Stimulated activated CD4-positive, alpha-beta T cell treated with anti-CD3 and anti-CD28 coated beads, Interleukin-2, amount 100 ng/mL, for 24 hours (primary cell): Measurements from ENCODE around the gene GATA3.

ENCODE experiments used
- DNase-seq, 2 donors: peaks; one replicate each; pipeline ENCODE4 v3.0.0-alpha.2; 2020

Gene GATA3

DNA sequence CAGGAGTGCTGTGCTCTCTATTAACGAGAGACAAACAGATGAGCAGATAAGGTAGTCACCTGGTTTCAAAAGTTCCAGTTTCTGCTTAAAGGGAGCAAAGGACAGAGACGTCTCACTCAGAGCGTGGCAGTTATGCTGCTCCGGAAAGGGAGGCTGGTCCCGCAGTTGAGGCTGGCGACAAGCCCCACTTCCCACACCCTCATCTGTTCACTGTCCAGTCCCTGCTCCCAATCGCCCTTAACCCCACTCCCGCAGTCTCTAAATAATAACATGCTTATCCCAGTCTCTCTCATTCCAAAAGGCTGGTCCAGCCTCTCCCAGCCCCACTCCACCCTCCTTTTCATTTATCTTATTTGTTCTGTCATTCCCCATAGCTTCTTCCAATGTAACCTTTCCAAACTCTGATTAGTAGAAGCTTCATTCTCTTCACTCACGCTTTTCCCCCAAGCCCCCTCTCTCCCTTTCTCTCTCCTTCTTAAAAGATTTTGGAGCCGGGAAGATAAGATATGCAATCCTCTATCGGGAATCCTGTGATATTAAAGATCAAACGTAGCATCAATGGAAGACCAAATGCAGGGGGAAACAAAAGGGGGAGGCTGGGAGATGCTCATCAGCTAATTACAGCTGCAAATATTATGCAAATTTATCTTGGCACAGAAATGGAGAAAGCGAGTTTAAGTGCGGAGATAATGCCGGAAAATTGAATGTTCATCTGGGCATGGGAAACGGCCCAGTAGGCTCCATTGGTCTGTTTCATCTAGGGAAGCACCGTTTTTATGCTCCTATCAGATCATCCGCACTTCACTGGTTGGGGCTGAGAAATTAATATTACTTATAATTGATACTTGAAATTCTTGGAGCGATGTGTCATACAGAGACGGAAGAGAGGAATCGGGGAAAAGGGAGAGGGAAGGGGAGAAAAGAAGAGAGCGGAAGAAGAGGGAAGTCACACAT is 16.3 kb upstream of the GATA3 start:
- DNase-seq, result no peak

DNA sequence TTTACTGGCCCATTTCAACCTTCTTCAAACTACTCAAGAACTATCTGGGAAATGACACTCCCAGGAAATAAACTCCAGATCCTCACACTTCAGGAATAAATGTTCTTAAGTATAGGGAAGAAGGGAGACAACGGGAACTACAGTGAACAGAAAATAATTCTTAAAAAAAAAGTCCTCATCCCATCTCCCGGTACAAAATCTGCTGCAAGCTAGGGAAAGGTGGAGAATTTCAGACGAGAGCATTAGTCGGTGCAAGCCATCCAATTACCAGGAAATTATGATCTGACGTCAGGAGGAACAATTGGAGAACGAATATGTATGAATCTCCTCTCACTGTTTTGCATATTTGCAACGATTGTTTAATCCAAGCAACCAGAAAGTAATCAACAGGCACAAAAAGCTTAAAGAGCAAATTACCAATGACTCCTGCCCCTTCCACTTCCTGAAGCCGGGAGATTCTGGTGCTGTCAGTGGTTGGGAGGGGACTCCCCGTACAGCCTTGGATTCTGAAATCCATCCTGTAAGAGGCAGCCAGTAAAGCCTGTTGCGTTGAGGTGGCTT is 15.1 kb upstream of the GATA3 start:
- DNase-seq, result no peak

DNA sequence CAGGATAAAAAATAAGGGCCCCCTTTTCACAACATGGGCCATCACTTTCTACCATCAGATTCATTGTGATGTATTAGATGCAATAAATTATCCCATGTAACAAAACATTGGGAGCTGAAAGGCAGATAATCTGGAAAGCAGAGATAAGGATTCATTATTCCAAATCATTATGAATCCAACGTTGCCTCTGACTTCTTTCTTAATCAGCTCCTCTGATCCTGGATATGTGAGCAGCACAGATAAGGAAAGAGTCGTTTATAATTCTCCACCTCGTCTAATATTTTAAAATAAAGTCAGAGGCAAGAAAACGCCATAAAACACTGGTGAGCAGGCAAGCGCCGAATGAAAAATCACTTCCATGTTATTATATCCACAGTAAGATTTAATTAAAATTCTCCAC is 13.8 kb upstream of the GATA3 start:
- no peak for DNase-seq

DNA sequence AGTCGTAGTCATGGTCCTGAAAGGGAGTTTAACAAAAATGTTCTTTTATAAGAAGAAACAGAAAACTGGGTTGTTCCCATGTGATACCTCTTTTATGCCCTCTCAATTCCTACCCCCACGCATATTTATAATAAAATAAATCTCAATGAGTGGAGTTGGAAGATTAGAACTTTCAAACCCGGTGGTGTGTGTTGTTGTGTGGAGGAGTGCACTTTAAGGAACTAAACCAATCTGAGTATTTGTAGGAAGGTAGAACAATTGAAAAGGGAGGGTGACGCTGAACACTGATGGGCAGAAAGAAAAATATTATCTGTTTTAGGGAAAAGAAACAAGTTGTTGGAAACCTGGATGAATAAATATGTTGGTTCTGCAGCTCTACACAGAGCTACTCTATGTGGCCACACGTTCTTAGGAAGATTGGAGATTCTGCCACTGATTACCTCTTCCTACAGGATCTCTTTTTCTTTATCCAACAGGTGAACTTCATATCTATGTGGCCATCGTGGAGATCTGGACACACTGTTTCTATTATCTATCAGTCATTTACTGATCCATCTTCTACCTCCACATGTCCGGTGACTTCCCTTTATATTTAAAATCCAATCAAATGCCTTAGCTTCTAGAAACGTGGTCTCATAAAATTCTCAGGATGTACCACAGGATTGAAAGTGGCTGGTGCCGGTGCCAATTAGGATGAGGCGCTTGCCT is 13.1 kb upstream of the GATA3 start:
- no peak for DNase-seq

DNA sequence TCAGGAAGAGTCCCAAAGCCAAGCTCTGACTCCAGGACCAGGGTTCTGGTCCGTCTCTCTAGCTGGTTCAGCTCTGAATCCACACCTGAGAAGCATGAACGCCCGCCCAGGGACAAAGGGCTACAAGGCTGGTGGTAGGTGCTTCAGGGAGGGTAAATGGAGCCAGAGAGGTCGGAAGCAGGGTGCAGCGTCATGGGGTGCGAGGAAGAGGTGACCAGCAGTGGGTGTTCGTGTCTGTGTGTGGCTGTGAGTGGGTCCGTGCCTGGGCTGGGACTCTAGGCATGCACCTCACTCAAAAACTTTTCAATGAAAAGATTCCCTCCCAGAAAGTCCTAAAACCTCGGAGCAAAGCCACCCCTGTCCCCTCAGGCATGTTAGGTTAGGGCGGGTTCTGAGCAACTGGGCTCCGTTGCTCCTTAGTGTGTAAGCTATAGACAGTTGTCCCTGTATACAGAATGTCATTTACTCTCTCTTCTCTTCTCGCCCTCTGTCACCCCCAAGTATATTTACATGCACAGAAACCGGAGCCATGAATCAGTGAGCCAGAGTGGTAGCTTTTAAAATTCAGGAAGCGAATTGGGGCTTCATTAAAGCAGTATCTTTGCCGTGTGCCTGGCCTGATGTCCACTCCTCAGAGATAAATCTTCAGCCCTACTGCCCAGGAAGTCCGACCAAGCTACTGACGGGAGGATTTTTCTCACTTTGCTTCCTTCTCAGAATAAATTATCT is 12.3 kb upstream of the GATA3 start:
- no peak for DNase-seq

DNA sequence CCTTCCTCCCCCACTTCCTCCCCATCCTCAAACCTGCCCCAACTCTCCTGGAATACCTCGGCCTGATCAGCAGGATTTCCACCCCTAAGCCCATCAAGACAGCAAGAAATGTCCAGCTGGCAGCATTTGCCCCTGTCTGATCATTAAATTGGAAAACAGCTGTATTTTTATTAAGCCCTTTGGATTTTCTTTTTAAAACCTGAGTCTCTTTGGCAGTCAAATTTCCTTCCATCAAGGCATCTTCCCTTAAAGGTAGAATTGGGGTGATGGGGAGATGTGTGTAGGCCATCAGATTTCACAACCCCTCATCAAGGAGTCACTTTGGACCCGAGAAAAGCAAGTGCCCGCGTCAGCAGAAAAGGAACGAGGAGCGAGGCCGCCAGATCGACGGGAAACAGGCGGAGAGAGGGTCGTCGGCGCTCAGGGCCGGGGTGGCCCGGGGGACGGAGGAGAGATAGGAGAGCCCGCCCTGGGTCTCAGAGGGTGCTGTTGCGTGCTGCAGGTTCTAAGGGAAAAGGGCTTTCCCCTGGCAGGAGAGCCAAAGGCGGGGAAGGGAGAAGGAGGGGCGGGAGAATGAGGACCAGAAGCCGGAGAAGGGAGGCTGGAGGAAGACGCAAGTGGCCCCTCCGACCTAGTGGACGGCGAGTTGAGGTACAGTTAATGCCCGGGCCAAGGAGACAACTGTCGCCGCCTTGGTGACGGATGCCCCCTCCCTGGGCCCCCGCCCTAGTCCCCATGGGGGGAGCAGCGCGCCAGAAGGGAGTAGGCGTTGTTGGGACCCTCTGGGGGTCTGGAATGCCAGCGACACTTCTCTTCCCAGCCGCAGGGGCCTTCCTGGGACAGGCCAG is 11.5 kb upstream of the GATA3 start:
- DNase-seq, result no peak

DNA sequence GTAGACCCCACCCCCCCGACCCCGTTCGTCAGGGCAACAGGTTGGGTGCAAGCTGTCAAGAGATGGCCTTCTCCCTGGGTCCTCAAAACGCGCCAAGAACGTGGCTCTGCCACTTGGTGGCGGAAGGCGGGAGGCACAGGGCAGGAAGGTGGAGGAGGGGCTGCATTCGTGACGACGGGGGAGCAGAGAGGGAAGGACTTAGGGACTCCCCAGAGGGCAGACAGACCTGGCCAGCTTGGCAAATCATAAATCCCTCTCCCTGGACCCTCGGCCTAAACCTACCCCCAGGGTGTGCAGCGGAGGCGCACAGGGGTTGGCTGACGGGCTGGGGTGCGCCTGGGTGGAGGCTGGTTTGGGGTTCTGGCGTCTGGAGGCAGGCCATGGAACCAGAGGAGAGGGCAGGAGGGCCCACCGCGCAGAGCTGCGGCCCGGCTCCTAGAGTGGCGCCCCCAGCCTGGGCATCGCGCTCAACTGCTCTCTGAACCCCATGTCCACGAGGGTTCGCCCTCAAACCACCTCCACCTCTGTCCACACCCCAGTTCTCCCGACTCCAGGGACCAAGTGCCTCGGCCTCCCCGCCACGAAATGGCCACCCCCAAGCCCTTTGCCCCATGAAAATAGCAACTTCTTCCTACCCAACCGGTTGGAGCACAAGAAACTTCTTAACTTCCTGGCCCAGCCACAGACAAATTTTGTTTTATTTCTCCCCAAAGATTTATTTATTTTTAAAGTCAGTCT is 10.8 kb upstream of the GATA3 start:
- DNase-seq, result no peak

DNA sequence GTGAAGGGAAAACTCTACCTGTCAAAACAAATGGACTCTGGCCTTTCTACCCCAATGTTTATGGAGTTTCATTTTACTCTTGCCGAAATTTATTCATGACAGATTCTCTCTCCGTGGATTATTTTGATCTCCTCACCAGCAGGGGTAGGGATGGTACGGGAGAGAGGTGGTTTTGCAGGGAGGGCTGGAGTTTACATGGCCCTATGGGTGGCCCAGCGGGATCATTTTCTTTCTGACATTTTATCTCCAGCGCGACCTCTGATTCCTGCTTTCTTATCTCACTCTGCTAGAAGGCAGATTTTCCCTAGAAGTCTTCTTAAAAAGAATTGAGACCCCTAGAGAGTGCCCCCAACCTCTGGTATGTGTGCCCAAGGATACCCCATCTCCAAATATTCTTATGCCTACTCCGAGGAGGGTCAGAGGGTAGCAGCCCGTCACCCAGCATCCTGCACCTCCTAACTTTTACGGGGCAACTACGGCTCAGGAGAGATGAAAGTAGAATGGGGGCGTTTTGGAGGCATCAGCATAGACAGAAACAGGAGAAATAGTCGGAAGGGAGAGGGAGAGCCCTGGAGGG is 10.1 kb upstream of the GATA3 start:
- no peak for DNase-seq

DNA sequence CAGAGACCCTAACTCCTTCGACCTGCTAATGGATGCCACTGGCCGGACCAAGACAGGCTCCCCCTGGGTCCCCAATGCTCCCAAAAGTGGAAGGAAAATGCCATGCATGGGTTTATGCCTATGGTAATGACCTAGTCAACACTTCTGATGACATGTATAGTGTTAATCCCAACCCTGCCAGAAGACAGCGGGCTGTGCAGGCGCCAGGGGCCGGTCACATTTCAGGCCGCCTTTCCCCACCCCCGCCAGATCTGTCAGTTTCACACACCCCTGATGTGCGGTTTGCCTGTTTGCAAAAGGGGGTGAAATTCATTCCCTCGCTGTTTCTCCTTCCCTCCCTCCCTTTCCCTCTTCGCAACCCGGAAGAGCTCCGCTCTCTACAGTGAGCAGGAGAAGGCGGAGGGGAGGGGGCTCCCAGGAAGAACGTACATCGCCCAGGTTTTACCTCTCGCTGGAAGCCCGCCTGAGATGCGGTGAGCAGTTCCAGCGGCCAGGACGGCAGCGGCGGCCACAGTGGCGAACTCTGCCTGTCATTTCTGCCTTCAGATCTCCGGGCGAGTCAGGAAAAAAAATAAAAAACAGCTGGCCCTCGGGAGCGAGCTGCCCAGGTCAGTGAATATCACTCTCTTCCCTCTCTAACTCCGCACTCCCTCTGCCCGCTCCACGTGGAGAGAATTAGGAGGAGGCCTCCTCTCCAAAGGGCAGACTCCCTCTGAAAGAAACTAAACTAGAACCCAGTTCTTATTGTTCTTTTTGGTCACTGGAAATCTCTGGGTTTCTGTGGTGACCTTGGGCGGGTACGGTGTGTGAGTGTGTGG is 9.4 kb upstream of the GATA3 start:
- DNase-seq, result no peak

DNA sequence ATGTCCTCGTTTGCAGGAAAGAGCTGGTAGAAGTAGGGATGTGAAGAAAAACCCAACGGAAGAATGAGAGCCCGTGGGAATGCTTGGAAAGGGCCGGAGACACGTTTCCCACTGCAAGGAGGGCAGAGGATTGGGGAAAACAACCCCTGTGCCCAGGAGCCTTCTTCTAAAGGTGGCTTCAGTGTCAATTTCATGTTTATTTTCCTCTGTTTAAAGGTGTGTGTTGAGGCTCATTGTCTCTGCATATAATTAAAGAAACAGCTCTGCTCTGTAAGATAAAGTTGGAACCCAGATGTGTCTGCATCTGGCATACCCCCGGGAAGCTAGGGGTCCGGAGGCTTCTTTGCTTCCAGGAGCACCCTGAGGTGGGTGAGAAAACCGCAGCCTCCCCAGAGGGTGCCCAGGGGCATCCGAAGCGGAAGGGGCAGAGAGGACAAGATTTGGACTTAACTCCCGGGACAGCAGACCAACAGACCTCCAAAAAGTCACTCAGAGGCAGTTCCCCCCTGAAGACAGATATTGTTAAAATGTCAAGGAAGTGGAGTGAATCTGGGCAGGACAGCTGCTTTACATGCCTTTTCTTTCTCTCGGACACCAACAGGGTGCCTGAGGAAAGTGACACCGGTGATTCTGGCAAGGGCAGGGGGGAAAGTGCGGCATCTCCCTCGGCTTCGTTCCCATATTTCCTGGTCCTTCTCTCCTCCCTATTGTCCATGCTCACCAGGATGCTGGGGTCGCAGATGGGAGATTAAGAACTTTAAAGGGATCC is 8.6 kb upstream of the GATA3 start:
- DNase-seq, result no peak

DNA sequence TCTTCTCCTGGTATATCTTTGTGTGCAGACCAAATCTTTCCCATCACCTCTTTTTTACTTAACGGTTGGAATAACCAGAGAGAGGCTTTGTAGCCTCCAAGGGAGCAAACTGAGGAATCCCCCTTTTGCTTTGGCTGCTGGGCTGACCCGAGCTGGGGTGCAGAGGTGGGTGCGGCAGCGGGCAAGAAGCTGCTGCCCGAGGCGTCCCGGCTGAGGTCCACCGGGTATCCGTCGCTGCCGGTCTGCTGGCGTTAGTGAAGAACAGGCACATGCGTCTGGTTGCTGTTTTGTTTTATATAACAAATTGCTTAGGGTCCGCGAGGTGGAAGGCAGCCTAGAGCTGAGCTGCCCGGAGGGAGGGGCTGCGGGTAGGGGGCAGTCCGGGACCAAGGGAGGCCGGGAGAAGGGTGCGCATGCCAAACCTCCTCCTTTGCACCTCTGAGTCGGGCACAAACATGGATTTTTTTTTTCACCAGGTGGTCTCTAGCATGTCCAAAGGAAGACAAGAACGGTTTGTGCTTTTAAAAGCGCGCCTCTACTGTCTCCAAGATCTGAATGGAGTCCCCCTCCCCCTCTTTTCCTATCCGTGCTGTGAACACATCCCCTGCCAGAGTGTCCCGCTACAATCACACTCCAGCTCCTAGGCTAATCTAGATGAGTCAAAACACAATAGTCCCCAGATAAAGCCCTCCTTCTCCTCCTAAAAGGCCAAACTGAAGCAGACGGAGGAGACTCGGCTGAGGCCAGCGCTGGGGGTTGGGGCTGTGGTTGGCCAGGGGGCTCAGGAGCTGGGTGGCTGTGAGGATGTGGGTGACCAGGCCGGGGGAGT is 6.8 kb upstream of the GATA3 start:
- DNase-seq, result no peak

DNA sequence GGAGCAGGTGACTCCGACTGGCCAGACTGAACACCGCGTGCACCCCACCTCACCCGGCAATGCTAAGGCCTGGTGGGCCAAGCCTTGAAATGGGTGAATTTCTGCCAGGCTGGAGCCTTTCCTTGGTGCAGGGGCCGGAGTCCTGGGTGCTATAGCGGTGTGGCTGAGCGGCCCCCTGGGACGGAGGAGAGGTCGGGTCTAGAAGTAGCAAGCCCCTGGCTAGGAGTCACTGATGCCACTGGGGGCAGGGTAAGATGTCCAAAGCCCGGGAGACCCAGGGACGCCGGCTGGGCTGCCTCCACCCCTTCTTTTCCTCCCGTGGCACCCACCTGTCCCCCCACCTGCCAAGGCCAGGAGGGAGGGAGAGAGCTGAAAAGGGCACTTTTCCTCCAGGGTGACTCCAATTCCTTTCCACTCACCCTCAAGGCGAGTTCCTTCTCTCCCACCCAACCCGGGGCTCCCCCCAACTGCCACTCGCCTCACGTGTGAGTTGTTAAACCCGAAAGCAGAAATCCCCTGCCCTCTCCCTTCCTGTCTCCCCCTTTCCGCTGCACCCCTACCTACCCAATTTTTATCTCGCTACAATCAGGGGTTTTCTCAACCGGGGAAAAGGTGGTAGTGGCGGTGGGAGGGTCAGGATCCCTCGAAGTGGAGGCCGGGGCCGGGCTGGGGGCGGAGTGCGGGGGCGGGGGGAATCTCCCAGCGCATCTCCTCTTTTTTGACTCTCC is 6.0 kb upstream of the GATA3 start:
- no peak for DNase-seq

DNA sequence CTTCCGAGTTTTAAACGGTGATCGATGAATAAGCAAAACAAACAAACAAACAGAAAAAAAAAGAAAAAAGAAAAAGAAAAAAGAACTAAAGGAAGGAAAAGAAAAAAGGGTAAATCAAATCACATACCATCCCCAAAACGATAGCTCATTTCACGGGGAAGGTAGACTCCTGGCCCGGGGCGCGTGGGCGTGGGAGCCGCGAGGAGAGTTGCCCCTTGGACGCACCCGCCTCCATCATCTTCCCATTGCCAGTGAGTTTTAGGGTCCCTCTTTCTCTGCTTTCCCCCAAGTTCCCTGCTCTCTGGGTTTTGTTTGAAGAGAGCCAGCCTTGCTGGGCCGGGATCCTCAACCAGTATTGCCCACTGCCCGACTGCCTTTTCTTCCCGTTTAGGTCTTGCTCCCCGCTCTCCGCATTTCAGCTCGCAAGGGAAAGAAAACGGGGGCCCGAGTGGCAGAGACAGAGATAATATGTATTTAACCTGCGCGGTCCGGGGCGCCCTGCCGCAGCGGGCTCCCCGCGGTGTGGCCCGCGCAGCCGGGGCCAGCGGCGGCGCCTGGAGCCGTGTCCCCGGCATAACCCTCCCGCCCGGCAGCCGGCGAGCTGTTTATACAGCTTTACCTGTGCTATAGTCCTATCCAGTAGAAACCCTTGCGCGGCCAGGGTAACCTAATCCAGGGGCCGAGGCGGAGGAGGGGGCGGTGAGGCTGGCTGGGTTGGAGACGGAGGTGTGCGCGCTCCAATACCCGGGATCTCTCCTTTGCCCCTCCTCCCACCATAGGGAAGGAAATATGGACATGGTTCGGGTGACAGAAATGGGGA is 5.2 kb upstream of the GATA3 start:
- no peak for DNase-seq

DNA sequence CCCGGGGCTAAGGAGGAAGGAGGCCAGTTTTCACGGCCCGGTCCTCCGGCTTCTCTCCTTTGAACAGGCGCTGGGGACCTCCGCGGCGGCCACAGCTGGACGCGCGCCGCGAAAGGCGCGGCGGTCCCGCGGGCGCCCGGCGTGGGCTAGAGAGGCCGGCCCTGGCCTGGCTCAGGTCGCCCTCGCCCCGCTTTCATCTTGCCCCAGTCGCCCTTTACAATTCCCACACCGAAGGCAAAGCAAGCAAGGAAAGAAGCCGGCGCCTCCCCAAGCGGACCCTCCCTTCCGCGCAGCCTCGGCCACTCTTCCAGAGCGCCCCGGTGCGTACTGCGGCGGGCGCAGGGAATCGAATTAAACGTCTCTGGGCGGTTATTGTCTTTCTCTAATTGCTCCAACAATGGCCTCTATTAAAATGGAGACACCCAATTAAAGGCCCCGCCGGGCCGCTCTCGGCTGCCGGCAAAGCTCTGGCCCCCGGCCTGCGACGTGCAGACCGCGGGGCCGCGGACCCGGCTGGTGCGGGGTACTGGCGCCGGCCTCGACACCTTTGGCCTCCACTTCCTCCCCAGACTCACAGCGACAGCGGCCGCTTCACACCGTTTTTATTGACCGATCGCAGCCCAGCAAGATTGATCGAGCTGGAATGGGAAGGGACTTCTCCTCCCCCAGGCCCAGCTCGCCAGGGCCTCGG is 4.5 kb upstream of the GATA3 start:
- DNase-seq, result no peak

DNA sequence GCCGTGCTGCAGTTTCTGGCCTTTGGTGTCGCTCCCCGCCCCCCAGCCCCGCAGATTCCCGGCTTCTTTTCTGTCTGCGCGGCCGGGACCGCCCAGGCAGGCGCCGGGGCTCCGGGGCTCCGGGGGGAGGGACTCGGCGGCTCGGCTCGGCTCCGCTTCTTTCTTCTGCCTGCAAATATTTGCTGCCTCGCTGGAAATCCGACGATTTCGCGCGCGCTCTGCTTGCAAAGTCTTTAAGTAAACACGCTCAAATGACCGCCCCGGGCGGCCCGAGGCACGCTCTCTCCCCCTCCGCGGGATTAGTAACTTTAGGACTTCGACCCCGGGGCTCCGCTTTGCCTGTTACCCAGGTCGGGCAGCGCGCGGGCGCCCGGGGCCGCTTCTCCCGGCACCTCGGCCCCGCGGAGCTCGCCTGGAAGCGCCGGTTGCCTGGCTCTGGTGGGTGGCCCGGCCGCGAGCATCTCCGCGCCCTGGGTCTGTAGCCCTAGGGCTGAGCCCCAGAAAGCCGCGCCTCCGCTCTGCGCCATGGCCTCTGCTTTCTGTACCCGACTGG is 3.9 kb upstream of the GATA3 start:
- no peak for DNase-seq
